ENCODE measurements around the gene CD300A.
A peak's percentile ranks its signal among the peaks of the same experiment; 100 is the strongest.

The CD300A gene

DNA sequence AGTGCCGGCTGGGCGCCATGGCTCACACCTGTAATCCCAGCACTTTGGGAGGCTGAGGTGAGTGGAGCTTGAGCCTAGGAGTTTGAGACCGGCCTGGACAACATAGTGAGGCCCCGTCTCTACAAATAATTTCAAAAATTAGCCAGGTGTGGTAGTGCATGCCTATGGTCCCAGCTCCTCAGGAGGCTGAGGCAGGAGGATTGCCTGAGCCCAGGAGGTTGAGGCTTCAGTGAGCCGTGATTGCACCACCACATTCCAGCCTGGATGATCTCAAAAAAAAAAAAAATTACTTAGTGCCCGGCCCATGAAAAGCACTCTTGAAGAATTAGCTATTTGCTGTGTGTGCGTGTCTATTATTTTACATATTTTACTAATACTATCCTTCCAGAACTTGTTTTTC lies 24.9 kb upstream of the CD300A start:
- DNase-seq: no peak

DNA sequence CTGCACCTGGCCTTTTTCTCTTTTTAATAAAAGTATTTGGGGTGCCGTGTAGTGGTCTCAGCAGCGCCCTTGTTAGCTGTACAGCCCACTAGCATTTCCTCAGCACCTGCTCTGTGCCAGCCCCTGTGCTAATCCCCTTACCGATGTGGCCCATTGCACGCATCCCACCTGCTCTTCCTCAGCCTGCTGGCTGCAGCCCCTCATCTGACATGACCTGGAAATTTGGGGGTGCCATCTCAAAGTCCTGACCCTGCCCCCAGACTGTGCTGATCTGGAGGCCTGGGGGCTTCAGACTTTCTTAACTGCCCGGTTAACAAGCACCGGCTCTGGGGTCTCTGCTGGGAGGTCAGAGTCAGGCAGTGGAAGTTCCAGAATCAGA lies 24.2 kb upstream of the CD300A start:
- DNase-seq: no peak

DNA sequence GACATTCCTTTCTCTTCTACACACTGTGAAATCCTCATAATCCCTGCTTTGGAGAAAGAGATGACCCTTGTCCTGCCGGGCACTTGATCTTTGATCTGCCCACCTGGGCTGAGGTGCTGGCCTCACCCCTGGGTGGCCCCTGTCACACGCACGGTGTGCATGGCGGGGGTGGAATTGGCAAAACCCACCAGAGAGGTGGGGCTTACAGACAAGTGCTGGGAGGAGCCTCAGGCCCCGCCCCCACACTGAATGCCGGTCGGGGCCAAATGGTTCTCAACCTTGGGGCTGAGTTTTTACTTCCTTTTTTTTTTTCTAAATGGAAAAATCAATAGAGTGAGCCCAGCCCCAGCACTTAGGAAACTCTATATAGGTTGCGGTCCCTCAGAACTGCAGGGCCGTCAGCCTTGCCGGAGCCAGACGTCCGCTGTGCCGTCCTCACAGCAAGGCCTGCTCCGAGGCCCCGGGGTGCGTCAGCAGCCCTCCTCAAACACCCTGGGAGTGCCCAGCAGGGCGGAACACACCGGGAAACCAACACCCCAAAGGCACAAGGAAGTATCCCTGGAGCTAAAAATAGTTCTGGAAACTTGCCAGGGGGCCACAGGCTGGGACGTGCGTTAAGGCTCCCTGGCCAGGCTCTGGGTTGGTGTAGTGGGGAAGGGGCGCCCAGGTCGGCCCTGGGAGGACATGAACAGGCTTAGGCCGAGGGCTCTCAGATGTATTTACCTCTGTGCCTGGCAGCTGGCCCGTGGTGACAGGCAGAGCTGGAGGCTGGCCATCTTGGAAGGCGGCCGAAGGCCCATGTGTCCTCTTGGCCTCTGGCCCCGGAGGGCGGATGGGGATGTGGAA lies 23.5 kb upstream of the CD300A start:
- DNase-seq: no peak

DNA sequence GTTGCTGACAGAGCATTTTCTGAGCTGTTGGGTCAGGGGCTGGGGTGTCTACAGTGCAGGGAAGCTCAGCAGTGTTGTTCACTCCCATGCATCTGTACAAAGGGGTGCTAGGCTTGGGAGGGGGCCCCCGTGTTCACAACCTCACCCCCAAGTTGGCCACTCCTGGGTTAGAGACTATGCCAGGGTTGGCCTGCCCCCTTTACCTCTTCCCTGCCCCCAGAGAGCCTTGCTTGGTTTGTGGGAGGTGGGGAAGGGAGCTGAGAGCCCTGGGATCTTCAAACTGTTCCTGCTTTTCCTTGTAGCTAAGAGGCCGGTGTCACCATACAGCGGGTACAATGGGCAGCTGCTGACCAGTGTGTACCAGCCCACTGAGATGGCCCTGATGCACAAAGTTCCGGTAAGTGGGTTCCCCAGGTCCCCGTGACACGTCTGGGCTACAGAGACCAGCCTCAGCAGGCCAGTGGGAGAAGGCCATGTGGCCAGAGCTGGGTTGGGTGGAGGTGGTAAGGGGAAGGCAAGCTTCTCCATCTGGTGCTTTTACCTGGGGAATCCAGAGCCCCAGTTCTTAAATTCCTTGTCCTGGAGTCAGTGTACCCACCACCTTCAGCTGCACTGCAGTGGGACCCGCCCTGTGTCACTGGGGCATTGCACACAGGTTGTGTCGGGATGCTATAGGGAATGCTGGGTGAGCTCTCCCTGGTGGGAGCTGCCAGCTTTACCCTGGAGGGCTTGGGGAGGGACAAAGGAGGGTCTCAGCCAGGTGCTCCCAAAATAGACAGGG lies 22.7 kb upstream of the CD300A start:
- DNase-seq: no peak

DNA sequence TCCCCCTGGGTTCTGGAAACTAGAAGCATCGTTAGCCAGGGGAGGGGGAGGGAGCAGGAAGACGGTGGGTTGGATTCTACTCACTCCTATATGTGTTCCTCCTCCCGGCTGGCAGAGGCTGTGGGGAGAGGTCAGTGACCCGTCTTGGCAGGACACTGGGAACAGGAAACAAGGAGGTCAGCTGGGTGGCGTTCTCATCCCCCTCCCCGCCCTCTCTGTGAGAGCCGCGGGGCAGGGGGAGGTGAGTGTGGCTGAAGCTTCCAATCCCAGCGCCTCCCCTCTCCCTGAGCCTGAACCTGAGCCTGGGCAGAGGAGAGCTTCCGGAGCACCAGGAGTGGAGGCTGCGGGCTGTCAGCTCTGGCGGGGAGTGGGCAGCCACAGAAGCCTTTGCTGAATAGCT lies 22.0 kb upstream of the CD300A start:
- DNase-seq: no peak

DNA sequence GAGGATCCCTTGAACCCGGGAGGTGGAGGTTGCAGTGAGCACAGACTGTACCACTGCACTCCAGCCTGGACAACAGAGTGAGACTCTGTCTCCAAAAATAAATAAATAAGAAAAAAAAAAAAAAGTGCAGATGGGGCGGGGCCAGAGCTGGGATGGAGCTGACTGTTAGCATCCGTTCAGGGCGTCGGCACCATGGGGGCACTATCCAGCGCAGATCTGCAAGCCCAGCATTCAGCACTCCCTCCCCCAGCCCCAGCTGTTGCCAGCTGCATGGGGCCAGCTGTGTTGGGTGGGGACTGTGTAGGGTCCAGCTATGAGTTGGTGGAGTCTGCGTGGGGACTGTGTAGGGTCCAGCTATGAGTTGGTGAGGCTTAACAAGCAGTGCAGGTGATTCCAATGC lies 21.3 kb upstream of the CD300A start:
- DNase-seq: no peak

DNA sequence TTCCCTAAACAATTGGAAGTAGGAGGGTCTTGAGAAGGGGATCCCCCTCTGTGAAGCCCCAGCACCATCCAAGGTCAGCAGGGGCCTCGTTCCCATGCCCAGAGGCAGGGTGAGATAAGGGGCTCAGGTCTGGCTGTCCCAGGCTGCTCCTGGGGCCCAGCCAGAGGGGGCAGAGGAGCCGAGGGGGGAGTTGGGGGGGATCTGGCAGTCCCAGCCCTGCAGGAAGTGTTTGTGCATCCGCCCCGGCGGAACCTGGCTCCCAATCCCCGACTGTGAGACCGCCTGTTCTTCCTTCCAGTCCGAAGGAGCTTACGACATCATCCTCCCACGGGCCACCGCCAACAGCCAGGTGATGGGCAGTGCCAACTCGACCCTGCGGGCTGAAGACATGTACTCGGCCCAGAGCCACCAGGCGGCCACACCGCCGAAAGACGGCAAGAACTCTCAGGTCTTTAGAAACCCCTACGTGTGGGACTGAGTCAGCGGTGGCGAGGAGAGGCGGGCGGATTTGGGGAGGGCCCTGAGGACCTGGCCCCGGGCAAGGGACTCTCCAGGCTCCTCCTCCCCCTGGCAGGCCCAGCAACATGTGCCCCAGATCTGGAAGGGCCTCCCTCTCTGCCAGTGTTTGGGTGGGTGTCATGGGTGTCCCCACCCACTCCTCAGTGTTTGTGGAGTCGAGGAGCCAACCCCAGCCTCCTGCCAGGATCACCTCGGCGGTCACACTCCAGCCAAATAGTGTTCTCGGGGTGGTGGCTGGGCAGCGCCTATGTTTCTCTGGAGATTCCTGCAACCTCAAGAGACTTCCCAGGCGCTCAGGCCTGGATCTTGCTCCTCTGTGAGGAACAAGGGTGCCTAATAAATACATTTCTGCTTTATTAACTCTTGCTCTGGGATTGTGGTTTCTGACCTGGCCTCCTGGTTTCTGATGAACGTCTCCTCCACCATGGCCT lies 19.6 kb upstream of the CD300A start:
- no peak for DNase-seq

DNA sequence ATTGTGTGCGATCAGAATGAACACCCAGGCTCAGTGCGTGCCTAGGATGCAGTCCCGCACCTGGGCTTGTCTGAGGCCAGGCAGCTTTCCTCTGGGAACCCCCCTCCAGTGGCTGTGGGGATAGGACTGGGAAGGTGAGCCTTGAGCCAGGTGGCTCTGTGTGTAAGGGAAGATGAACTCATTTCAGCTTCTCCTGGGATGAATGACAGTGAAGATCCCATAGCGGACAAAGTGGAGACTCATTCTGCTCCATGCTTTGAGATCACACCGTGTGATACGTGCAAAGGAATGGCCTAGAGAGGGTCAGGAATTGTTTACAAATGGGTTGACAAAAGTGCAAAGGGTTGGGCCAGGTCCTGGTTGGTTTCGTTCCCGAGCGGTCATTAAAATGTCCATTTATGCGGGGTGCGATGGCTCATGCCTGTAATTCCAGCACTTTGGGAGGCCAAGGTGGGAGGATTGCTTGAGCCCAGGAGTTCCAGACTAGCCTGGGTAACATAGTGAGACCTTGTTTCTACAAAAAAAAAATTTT lies 18.7 kb upstream of the CD300A start:
- DNase-seq: no peak

DNA sequence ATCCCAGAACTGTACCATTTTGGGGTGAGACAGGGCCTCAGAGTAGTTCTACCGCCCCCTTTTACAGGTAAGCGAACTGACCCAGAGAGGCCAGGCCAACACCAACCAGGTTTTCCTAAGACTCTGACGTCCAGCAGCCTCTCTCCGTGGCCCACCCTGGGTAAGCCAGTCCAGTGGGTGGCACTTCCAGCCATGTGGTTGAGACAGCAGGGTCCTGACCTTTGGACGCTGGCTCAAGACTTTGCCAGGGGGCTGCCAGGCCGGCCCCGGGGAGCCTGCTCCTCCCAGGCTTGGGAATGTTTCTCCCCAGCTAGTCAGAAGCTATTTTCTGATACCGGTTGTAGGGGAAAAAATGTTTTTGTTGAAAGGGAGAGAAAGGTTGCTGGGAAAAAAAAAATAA lies 17.7 kb upstream of the CD300A start:
- DNase-seq: no peak

DNA sequence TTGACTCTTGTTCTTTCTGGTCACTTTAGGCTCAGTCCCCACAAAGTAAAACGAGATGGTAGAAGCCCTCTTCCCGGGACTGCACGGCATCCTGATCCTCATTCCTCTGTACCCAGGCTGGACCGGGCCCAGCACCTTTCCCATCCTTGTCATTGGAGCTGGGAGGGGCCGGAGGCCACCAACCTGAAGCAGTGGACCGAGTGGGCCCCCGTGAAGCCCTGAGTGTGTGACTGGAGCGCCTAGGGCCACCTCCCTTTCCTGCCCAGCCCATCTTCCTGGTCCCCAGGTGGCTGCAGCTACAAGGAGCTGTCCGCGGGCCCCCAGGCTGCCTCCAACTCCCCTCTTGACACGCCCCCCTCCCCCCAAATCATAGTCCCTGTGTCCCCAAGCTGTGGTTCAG lies 17.1 kb upstream of the CD300A start:
- no peak for DNase-seq

DNA sequence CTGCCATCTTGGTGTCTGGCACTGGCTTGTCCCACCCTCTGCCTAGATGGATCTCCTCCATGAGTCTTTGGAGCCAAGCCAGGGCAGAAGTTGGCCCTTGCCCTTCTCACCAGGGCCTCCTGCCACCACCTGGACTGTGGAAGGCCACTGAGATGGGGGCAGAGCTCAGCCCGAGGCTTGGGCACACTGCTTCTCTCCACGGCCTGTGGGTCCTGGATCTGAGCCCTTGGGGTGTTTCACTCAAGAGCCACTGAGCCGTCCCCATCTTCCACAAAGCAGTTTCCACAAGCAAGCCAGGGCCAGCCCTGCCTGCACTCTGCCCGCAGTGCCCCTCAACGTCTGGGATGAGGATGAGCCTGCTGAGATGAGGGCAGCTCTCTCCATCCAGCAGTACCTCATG lies 16.7 kb upstream of the CD300A start:
- no peak for DNase-seq

DNA sequence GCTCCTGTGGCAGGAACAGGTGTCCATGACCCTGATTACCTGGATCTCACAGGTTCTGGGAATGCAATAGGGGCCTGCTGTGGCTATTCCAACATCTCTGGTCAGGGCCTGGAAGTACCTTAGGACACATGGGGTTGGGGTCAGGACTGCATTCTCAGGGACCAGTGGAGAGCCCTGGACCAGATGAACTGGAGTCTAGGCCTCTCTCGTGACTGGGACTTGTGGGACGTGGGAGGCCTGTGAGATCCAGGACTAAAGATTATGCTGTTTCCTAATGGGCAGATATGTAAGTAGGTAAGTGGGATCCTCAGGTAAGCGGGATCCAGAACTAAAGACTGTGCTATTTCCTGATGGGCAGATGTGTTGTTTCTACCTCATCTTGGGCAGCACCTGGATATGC lies 16.2 kb upstream of the CD300A start:
- no peak for DNase-seq

DNA sequence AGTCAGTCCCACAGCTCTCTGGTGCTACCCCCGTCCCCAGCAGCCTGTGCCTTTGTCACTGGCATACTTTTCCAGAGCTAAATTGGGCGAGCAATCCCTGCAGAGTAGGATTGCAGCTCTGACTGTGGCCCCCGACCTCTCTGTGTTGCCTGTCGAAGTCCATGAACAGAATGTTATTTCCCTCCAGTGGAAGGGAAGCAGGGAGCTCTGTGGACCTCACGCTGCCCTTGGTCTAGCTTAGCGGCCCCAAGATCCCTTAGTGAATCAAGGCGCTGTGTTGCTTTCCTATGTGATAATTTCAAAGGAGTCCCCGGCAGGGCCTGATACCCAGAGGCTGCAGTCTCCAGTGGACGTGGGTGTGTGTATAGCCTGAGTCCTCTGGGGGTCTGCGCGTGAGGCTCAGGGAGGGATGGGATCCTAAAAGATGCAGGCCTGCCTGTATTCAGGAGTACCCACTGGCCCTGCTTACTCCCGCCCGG lies 15.5 kb upstream of the CD300A start:
- DNase-seq: no peak

DNA sequence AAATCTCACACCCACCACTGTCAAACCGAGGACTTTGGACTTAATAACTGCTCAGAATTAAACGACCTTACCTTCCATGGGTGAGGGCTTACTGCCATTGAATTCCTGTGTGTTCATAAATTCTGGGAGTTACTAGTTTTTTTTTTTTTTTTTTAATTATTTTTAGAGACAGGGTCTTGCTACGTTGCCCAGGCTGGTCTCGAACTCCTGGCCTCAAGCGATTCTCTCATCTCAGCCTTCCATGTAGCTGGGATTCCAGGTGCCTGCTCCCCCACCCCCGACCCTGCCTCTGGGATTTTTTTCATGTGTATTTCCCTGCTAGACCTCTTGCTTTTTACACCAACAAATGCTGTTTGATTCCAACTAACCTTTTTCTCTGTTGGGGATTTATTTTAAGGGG lies 14.9 kb upstream of the CD300A start:
- DNase-seq: no peak

DNA sequence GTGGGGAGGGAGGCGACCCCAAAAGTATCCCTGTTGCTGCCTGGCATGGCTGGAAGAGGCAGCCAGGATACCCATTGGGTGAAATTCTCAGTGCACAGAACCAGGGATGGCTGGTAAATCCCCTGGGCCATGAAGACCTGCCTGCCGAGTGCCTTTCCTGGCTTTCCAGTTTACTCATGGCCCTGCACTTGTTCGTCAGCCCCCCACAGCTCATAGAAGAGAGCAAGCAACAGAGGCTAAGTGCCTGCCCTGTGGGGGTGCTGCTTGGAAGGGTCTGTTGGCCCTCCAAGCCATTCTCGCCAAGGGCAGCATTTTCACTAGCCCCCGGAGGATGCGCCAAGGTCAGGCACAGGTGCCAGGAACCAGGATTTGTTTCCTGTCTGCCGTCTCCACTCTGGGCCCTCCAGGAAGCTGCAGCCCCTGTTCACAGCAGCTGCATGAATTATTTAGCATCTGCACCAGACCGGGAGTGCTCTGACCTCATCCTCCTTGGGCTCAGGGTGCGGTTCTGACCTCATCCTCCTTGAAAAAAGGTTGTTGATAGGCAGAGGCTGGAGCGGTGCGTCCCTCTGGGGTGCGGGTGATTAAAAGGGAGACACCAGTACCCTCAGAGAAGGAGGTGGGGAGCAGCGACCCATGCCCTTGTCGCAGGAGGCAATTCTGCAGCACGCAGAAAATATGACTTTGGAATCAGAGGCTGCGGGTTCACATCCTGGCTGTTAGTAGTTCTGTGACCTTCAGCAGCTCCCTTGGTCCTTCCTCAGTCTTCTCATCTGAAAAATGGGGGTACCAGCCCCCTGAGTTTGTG lies 14.2 kb upstream of the CD300A start:
- no peak for DNase-seq

DNA sequence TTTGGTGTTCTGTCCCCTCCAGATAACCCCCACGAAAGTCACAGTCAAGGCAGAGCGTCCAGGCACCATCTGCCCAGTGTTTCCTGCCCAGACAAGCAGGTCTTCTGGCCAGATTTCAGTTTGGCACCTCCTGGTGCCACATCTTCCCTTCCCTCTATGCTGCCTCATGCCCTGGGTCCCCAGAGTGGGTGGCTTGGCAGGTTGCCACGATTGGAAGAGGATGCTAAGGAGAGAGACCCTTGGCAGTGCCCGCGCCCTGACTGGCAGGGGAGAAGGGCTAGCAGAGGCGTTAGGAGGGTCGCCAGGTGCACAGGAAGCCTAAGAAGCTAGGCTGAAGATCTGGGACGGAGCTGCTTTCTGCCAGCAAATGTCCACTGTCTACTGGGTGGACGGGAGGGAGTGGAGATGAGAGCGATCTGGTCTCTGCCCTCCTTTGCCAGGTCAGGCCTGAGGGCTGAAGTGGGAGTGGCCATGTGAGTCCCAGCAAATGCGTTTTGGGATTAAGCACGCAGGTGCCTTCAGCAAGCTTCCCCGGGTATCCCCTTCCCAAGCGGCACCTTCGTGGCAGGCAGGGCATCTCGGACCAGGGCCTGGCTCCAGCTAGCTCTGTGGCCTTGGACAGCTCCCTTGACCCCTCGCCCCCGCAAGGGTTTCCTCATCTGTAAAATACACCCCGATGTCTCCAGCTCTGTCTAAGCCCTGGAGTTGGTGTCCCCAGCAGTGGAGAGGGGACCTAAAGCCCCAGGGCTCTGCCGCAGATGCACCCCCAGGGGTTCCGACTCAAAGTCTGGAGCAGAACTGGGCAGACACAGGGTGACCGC lies 13.4 kb upstream of the CD300A start:
- no peak for DNase-seq

DNA sequence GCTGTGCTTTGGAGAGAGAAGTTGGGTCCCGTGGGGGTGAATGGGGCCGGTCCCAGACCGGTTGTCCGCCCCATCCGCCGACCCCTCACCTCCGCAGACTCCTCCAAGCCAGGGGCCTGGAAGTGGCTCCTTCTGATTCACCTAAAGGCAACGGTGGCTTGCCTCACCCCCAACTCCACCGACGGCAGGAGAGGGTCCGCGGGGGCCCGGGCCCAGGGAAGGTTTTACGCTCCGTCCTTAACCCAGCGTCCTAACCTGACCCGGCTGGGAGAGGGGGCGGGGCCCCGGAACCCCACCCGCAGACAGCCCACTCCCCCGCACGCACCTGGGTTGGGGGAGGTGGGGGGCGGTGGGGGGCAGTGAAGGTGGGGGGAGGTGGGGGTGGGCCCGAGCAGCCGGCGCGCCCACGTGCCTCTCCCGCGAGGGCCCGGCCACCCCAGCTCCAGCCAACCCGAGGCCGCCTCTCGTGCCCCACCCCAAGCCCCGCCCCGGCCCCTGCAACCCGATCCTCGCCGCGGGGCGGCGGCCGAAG lies 12.7 kb upstream of the CD300A start:
- DNase-seq: peak; percentile 70

DNA sequence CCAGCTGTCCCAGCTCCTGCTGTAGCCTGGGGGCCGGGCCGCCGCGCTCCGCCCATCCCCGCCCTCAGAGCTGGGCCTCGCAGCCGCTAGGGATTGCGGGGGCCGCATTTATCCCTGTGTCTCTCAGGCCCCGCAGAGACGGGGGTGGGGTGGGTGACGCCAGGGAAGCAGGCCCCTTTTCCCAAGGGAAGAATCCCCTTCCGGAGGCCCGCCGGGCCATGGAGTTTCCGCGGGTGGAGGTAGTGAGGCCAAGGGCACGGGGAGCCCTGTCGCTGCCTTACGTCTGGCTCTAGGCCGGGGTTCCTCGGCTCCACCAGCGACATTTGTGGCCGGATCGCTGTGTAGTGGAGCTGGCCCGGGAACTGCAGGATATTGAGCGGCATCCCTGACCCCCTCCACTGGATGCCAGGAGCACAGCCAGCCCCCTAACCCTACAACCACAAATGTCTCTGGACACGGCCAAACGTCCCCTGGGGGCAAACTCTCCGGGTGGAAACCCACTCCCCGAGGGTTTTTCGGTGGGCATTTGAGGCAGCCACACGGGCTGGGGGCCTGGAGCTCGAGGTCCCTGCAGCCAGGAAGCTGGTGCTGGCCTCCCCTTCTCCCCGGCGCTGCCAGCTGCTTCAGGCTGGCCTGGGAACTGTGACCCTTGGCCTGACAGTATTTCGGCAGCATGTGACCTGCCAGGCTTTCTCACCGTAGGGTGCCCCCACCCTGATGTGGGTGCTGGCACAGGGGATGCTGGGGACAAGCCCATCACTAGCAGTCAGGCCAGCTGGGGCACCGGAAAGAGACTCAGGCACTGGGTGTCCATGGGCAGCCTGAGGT lies 12.0 kb upstream of the CD300A start:
- no peak for DNase-seq

DNA sequence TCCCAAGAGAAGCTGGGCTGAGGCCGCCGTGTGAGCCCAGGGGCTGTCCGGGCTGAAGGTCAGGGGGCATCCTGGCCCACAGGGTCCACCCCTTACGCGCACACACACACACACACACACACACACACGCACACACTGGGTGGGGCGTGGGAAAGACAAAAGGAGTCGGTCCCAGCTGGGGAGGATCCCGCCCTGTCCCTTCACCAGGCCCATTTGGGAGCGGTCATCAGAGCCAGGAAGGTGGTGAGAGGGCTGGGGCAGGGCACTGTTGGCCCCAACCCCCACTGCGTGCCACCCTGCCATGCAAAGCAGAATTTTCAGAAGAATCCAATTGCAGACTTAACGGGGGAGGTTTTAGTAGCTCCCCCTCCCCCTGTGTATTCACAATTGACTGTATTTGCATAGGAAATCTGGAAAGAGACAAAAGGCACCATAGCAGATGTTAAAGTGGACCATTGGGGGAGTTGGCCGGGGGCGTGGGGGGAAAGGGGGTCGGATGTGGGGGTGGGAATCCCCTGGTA lies 11.3 kb upstream of the CD300A start:
- DNase-seq: no peak

DNA sequence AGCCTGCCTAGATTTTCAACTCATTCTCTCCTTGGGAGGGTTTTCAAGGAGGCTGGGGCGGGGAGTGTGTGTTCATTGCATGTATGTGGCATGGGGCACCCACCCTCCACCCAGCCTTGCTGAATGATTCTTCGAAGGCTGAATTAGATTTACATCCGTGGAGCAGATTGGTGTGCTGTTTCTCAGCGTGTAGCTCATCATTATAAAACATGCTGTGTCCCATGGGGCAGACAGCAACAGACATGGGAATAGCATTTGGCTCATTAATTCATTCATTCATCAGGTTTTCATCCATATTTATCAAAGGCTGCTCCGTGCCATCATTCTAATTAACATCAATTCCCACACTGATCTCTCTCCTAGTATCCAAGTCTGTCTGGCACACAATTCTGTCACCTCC lies 10.6 kb upstream of the CD300A start:
- no peak for DNase-seq

All from stimulated activated CD4-positive, alpha-beta T cell treated with anti-CD3 and anti-CD28 coated beads, Interleukin-1b, Interleukin-23, amount 100 ng/mL, for 48 hours (primary cell).